Measurements from ENCODE around the gene PRSS12.
"Not testable (repeated sequence)": the region's sequence is repeated elsewhere in the genome, so short reads cannot be mapped to it uniquely, and the experiment has no call there.

Gene PRSS12

DNA sequence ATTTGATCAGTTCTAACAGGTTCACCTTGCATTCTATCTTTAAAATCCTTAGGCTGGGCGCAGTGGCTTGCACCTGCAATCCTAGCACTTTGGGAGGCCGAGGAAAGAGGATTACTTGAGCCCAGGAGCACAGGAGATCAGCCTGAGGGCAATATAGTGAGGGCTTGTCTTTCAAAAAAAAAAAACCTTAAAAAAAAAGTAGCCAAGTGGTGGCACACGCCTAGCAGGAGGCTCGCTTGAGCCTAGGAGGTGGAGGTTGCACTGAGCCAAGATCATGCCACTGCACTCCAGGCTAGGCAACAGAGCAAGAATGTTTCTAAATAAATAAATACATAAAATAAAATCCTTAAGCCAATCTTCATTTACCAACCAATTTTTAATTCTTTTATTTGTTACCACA is 75.6 kb downstream of the PRSS12 start:
- DNase-seq, result no peak

DNA sequence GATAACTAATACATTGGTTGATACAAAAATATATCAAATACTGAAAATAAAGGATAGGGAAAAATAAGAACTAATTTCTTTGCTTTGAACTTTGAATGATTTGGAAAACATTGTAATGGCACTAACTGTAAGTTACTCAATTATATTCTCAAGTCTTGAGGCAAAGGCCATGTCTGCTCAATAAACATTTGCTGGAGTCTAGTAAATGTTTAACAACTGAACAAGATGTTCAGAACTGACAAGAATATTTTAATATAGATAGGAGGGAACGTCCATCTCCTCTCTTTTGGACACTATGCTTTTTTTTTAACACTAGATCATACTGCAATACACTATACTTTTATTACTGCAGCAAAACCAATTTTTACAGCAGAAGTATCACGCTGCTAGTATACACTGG is 76.2 kb downstream of the PRSS12 start:
- DNase-seq, result no peak

- no peak for DNase-seq
Observed at GRCh38 chr4:118273642-118274041, 79.2 kb downstream of the PRSS12 start.

DNA sequence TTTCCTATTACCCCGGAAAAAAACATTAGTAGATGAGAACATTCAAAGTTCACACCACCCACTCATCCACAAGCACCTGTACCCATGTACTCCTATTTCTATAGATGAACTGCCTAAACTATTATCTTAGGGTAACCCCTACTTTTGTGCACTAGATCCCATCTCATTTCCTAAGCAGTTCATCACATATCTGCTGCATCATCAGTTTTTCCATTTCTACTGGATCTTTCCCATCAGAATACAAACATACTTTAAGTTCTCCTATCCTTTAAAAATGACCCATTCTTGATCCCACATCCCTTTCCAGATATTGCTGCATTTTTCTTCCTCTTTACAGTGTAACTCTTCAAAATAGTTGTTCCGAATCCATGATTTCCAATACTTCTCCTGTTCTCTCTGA is 81.0 kb downstream of the PRSS12 start:
- no peak for DNase-seq

DNA sequence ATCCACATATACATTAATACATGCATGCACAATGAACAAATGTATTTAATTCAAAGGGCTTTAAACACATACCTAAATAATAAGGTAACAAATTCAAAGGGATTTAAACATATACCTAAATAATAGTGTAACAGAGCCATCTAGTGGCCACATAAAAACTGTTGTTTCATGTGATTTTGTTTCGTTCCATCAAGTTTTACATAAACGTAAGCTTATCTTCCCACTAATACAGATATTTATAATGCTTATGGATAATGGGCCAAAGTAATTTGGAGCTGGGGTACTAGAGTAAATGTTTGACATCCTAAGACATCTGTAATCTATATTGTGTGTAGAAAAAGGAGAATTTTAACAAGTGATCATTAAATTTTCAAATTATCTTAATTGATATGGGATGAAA is 82.3 kb downstream of the PRSS12 start:
- peak in 1 of 2 donors; percentile 57 for DNase-seq

GRCh38 chr4:118268780-118269179 is 84.0 kb downstream of the PRSS12 start:
- no peak for DNase-seq

- not testable (repeated sequence) for DNase-seq
Observed at GRCh38 chr4:118266145-118266496, 86.7 kb downstream of the PRSS12 start.

- DNase-seq, result peak; percentile 14 to 15
Observed at GRCh38 chr4:118265312-118266144, 87.3 kb downstream of the PRSS12 start.

DNA sequence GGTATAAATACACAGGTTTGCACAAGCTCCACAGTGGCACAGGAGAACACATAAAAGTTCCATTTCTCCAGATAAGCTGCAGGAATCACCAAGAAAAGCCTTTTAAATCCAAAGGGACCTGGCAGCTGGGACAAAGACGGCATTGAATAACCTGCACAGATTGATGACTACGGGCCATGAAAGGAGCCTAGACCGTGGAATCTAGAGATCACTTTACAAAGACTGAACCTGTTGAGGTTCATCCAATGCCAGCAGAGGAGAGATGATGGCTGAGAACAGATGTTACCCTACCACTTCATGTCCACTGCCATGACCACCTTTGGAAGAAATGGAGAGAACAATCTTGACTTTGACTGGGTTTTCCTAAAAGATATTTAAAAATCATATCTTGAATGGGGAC is 88.7 kb downstream of the PRSS12 start:
- DNase-seq, result no peak

- no peak for DNase-seq
Observed at GRCh38 chr4:118260309-118260708, 92.5 kb downstream of the PRSS12 start.

GRCh38 chr4:118259111-118259510 is 93.7 kb downstream of the PRSS12 start:
- no peak for DNase-seq

DNA sequence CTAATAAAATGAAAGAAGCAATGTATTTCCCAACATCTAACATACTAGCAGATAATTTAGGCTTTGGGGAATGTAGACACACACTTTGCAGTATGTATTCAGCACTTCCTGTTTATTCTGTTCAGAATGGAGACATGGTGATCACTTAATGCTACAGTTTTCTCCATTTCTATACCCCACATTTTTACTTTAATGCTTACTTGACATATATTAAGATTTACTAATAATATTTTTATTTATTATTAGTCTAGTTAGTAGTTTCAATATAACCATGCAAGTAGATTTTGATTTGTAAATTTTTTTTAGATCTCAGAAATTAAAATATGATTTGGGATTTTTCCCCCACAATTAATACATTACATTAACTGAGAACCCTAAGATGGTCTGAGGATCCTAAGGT is 98.4 kb downstream of the PRSS12 start:
- no peak for DNase-seq

DNA sequence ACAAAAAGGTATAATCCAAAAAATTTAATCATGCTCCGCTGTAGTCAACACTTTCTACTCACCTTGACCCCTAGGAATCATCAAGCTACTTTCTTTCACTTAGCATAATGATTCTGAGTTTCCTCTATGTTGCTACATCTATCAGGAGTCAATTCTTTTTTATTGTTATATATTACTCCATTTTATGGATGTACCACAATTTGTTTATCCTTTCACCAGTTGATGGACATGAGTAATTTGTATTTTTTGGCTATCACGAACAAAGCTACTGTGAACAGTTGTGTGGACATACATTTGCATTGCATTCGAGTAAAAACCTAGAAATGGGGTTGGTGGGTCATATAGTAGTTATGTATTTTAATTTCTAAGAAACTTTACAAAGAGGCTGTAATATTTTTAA is 102.9 kb downstream of the PRSS12 start:
- DNase-seq, result no peak

GRCh38 chr4:118237531-118237930 is 115.3 kb downstream of the PRSS12 start:
- DNase-seq, result no peak

- DNase-seq, result no peak
Observed at GRCh38 chr4:118235566-118236120, 117.2 kb downstream of the PRSS12 start.
